Hepatocyte (in vitro differentiated cells): ENCODE results near the gene TRPV2.

ENCODE experiments used
- EZH2 ChIP-seq: fragments of 200-600 bp; sonication (generic); IDR thresholded peaks from 2 replicates; pipeline ENCODE4 v1.6.1; 2016; ENCODE audit warnings: antibody characterized with exemption, mild to moderate bottlenecking, borderline replicate concordance
- TF ChIP-seq, protein P1 (sequence below): fragments of 200-600 bp; sonication (generic); IDR thresholded peaks from 2 replicates; pipeline ENCODE4 v1.5.1; 2016; ENCODE audit warnings: antibody characterized with exemption, mild to moderate bottlenecking; ENCODE audit not compliant: poor library complexity

DNA sequence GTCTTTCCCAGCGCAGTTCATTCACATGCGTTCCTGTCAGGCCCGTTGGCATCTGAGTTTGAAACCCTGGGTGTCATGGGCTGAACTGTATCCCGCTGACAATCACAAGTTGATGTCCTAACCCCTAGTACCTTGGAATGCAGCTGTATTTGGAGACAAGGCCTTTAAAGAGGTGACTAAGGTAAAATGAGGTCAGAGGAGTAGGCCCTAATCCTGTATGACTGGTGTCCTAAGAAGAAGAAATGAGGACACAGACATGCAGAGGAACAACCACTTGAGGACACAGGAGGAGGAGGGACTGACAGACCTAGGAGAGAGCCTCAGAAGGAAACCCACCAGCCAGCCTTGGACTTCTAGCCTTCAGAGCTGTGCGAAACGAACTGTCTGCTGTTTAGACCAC, 33.1 kb downstream of the TRPV2 start:
- TF ChIP-seq, protein P1, sequence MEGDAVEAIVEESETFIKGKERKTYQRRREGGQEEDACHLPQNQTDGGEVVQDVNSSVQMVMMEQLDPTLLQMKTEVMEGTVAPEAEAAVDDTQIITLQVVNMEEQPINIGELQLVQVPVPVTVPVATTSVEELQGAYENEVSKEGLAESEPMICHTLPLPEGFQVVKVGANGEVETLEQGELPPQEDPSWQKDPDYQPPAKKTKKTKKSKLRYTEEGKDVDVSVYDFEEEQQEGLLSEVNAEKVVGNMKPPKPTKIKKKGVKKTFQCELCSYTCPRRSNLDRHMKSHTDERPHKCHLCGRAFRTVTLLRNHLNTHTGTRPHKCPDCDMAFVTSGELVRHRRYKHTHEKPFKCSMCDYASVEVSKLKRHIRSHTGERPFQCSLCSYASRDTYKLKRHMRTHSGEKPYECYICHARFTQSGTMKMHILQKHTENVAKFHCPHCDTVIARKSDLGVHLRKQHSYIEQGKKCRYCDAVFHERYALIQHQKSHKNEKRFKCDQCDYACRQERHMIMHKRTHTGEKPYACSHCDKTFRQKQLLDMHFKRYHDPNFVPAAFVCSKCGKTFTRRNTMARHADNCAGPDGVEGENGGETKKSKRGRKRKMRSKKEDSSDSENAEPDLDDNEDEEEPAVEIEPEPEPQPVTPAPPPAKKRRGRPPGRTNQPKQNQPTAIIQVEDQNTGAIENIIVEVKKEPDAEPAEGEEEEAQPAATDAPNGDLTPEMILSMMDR = no peak
- TF ChIP-seq EZH2 = no peak
